PC-9 (cell line): ENCODE data around the gene SAXO2. TPM values are rescaled to one million over a fixed set of nuclear protein-coding genes. Genes with fewer than 3 reads are reported as not detected.
"Not testable (repeated sequence)": the region's sequence is repeated elsewhere in the genome, so short reads cannot be mapped to it uniquely, and the experiment has no call there.

Experiments
- BruUV-seq: library from RNA; stranded (reverse); fragments of 400-500 nt; replicated peaks from 2 replicates; lab custom pipeline; 2021; lab: Mats Ljungman, UMichigan
- CTCF ChIA-PET: fragments of 300-600 bp; sonication (Branson Sonifier 250); formaldehyde crosslinking; loops from one replicate; lab custom pipeline; 2022; ENCODE audit warnings: antibody characterized with exemption; lab: Charles Lee
- POLR2A ChIA-PET: fragments of 300-600 bp; sonication (Branson Sonifier 250); formaldehyde crosslinking; loops from one replicate; lab custom pipeline; 2022; ENCODE audit warnings: antibody characterized with exemption; ENCODE audit not compliant: unreplicated experiment; lab: Charles Lee
- DNase-seq, 2 experiments: peaks; one replicate each; pipeline versions ENCODE4 v3.0.0 to v3.0.0-alpha.2; 2015 to 2022; ENCODE audit warnings: mixed read lengths in 1 of 2
- H2AFZ ChIP-seq: fragments of 200-600 bp; sonication (generic); 2 replicates; pipeline ENCODE4 v1.8.1; 2017; ENCODE audit warnings: antibody characterized with exemption
- H3F3A ChIP-seq: fragments of 200-600 bp; sonication (generic); 2 replicates; pipeline ENCODE4 v1.8.1; 2017; ENCODE audit warnings: antibody characterized with exemption, mild to moderate bottlenecking, low read depth; ENCODE audit not compliant: insufficient read depth
- H3K27ac ChIP-seq: fragments of 200-600 bp; sonication (generic); 2 replicates; pipeline ENCODE4 v1.6.1; 2016; ENCODE audit warnings: mixed run types
- H3K27me3 ChIP-seq: fragments of 200-600 bp; sonication (generic); 2 replicates; pipeline ENCODE4 v1.6.1; 2016; ENCODE audit warnings: low read depth, mixed run types; ENCODE audit not compliant: insufficient read depth
- H3K36me3 ChIP-seq: fragments of 200-600 bp; sonication (generic); 2 replicates; pipeline ENCODE4 v1.6.1; 2016; ENCODE audit warnings: low read depth, mixed run types
- H3K4me1 ChIP-seq: fragments of 200-600 bp; sonication (generic); replicated peaks from 2 replicates; pipeline ENCODE4 v1.6.1; 2016; ENCODE audit warnings: mixed run types; ENCODE audit not compliant: insufficient read depth
- H3K4me2 ChIP-seq: fragments of 200-600 bp; sonication (generic); 2 replicates; pipeline ENCODE4 v1.6.1; 2017; ENCODE audit warnings: mixed run types
- H3K4me3 ChIP-seq: fragments of 200-600 bp; sonication (generic); 2 replicates; pipeline ENCODE4 v1.6.1; 2016; ENCODE audit warnings: mixed run types
- H3K79me2 ChIP-seq: fragments of 200-600 bp; sonication (generic); 2 replicates; pipeline ENCODE4 v1.6.1; 2017; ENCODE audit warnings: low read depth, mixed run types
- H3K9me2 ChIP-seq: fragments of 200-600 bp; sonication (generic); 2 replicates; pipeline ENCODE4 v1.8.1; 2017; ENCODE audit warnings: mild to moderate bottlenecking; ENCODE audit not compliant: insufficient read depth
- H3K9me3 ChIP-seq: fragments of 200-600 bp; sonication (generic); 2 replicates; pipeline ENCODE4 v1.8.1; 2016; ENCODE audit warnings: low read depth; ENCODE audit not compliant: insufficient read depth
- H4K20me1 ChIP-seq: fragments of 200-600 bp; sonication (generic); 2 replicates; pipeline ENCODE4 v1.8.1; 2017; ENCODE audit not compliant: insufficient read depth
- CTCF ChIP-seq: fragments of 200-600 bp; sonication (generic); conservative IDR thresholded peaks from 2 replicates; pipeline ENCODE4 v1.6.1; 2017; ENCODE audit warnings: mixed run types, antibody characterized with exemption, mild to moderate bottlenecking, moderate library complexity
- EZH2 ChIP-seq: fragments of 200-600 bp; sonication (generic); IDR thresholded peaks from 2 replicates; pipeline ENCODE4 v1.8.0; 2017; ENCODE audit warnings: antibody characterized with exemption, low read depth
- intact Hi-C: fragments of 100-400 bp; cut with micrococcal nuclease; formaldehyde crosslinking; loops from one replicate; pipeline ENCODE4 v1.10.0; 2022; ENCODE audit not compliant: unreplicated experiment
- total RNA-seq: library from RNA; stranded (reverse); gene quantifications from 2 replicates; pipeline ENCODE4 v1.2.3, GENCODE V29; 2021

Gene SAXO2
- total RNA-seq, 1 experiment from 2014 or later = 1.7 TPM

DNA sequence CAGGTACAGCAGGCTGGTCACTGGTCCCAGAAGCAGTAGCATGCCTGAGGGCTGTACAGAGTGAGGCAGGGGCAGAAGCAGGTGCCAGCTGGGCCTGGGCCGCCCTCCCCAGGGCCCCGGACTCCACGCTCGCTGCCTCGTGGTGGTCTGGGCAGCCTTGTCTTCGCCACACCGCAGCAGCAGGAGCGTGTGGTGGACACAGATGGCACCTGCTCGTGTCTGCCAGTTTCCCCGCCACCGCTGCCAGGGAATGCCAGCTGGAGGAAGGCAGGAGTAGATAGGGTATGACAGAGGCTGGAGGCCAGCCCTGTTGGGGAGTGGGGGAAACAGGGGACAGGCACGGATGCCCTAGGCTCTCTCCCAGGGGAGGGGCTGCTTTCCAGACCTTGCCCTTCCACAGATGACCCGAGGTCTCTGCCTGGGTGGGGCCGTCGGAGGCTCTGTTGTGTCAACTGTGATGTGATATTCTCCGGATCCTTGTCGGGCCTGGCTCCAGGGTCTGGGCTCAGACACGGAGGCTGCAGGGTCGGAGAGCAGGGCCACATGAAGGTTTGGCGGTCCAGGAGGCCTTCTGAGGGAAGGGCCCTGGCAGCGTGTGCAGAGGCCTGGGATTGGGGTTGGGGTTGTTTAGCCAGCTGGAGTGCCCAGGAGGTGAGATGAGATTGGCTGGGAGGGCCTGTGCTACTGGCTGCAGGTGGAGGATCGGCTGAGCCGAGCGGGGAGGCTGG, 53.1 kb downstream of the SAXO2 start:
- no peak for TF ChIP-seq EZH2
- TF ChIP-seq CTCF = no peak
- no peaks in the 10 kb centered on the region for H3K9me3 ChIP-seq
- no peaks in the 10 kb centered on the region for H3K9me2 ChIP-seq
- H3K79me2 ChIP-seq = no peaks in the 10 kb centered on the region
- H3K4me3 ChIP-seq = no peak overlapping the region
- BruUV-seq = no TSS peak
- H3K4me2 ChIP-seq = no peak overlapping the region
- H3F3A ChIP-seq = no peaks in the 10 kb centered on the region
- no peak overlapping the region for H3K27ac ChIP-seq
- CTCF ChIA-PET = no interaction called here
- no peak for DNase-seq
- POLR2A ChIA-PET = no interaction called here
- no peaks in the 10 kb centered on the region for H3K36me3 ChIP-seq
- no peaks in the 10 kb centered on the region for H4K20me1 ChIP-seq
- no peaks in the 10 kb centered on the region for H3K4me1 ChIP-seq
- H2AFZ ChIP-seq = no peak overlapping the region
- H3K27me3 ChIP-seq = peaks cover 2% of the 10 kb centered on the region; the same call in 1 of the 2 replicates
- intact Hi-C loops = no loop called here

GRCh38 chr15:82316247-82317090, 53.9 kb downstream of the SAXO2 start:
- H3K9me2 ChIP-seq, H3F3A ChIP-seq, H2AFZ ChIP-seq, H3K27me3 ChIP-seq, H3K79me2 ChIP-seq, H3K4me1 ChIP-seq, H4K20me1 ChIP-seq, intact Hi-C loops, H3K27ac ChIP-seq, POLR2A ChIA-PET, BruUV-seq, H3K4me3 ChIP-seq, H3K36me3 ChIP-seq, DNase-seq, CTCF ChIA-PET, H3K9me3 ChIP-seq, H3K4me2 ChIP-seq: not testable (repeated sequence)

DNA sequence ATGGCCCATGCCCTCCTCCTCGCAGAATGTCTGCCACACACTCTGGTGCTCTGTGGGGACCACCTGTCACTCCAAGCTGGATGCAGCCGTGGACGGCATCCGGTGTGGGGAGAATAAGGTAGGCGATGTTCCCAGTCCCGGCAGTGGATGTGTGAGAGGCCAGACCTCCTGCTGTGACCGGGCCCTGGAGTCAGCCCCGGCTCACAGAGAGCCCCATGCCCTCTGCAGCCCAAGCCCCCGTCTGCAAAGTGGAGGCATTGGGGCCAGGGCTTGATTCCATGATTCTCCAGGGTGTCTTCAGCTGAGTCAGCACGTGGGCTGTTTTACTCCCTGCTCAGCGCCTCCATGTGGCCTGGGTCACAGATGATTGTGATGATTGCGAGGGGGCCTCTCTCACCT, 54.5 kb downstream of the SAXO2 start:
- H4K20me1 ChIP-seq = no peaks in the 10 kb centered on the region
- no peaks in the 10 kb centered on the region for H3K4me1 ChIP-seq
- no TSS peak for BruUV-seq
- H3K36me3 ChIP-seq = no peaks in the 10 kb centered on the region
- no peaks in the 10 kb centered on the region for H3K79me2 ChIP-seq
- CTCF ChIA-PET = no interaction called here
- H3K9me3 ChIP-seq = no peaks in the 10 kb centered on the region
- intact Hi-C loops = no loop called here
- DNase-seq = no peak
- H3F3A ChIP-seq = no peaks in the 10 kb centered on the region
- TF ChIP-seq EZH2 = no peak
- no peak for TF ChIP-seq CTCF
- H3K27ac ChIP-seq = no peak overlapping the region
- no peak overlapping the region for H3K4me3 ChIP-seq
- no peak overlapping the region for H2AFZ ChIP-seq
- no peak overlapping the region for H3K4me2 ChIP-seq
- POLR2A ChIA-PET = no interaction called here
- H3K27me3 ChIP-seq = no peaks in the 10 kb centered on the region
- no peaks in the 10 kb centered on the region for H3K9me2 ChIP-seq

GRCh38 chr15:82317516-82317915, 54.9 kb downstream of the SAXO2 start:
- H3K36me3 ChIP-seq, BruUV-seq, DNase-seq, H3K4me3 ChIP-seq, H3K4me1 ChIP-seq, H3K27me3 ChIP-seq, H2AFZ ChIP-seq, intact Hi-C loops, POLR2A ChIA-PET, H4K20me1 ChIP-seq, H3K27ac ChIP-seq, CTCF ChIA-PET, H3F3A ChIP-seq, H3K9me3 ChIP-seq, H3K79me2 ChIP-seq, H3K4me2 ChIP-seq, H3K9me2 ChIP-seq: not testable (repeated sequence)

GRCh38 chr15:82318281-82318680, 55.7 kb downstream of the SAXO2 start:
- CTCF ChIA-PET, H4K20me1 ChIP-seq, H3K79me2 ChIP-seq, H3K27ac ChIP-seq, DNase-seq, H3K4me1 ChIP-seq, H3K4me3 ChIP-seq, intact Hi-C loops, POLR2A ChIA-PET, H3K4me2 ChIP-seq, H2AFZ ChIP-seq, H3F3A ChIP-seq, H3K27me3 ChIP-seq, BruUV-seq, H3K9me3 ChIP-seq, H3K36me3 ChIP-seq, H3K9me2 ChIP-seq: not testable (repeated sequence)
